Esophagus (tissue), 2 donors: Measurements from ENCODE around the gene SLC25A38. TPM values are rescaled to one million over a fixed set of nuclear protein-coding genes. Genes with fewer than 3 reads are reported as not detected.
"Not testable (repeated sequence)": the region's sequence is repeated elsewhere in the genome, so short reads cannot be mapped to it uniquely, and the experiment has no call there.

Source experiments
- H3K27ac ChIP-seq, 2 donors: one replicate each; pipeline ENCODE4 v1.5.1; 2013; ENCODE audit warnings: low read depth in 2 of 2, mild to moderate bottlenecking in 2 of 2, inconsistent platforms in 1 of 2, low read length in 1 of 2, moderate library complexity in 1 of 2
- H3K27me3 ChIP-seq, 2 donors: one replicate each; pipeline ENCODE4 v1.6.1; 2013; ENCODE audit warnings: low read length in 2 of 2, control low read depth in 1 of 2, mild to moderate bottlenecking in 1 of 2; ENCODE audit not compliant: insufficient read depth in 2 of 2, control insufficient read depth in 1 of 2
- H3K36me3 ChIP-seq, 2 donors: one replicate each; pipeline ENCODE4 v1.6.1; 2013; ENCODE audit warnings: low read length in 1 of 2; ENCODE audit not compliant: control insufficient read depth in 2 of 2, insufficient read depth in 2 of 2
- H3K4me1 ChIP-seq, 2 donors: one replicate each; pipeline ENCODE4 v1.6.1; 2013; ENCODE audit warnings: low read length in 1 of 2; ENCODE audit not compliant: control insufficient read depth in 2 of 2, insufficient read depth in 2 of 2
- H3K4me3 ChIP-seq, 2 donors: one replicate each; pipeline ENCODE4 v1.5.1; 2013; ENCODE audit warnings: low read length in 2 of 2, mild to moderate bottlenecking in 2 of 2, low read depth in 1 of 2, moderate library complexity in 1 of 2
- H3K9me3 ChIP-seq, 2 donors: one replicate each; pipeline ENCODE4 v1.6.1; 2013; ENCODE audit warnings: mild to moderate bottlenecking in 2 of 2, low read depth in 1 of 2, low read length in 1 of 2, moderate library complexity in 1 of 2; ENCODE audit not compliant: control insufficient read depth in 2 of 2, insufficient read depth in 1 of 2
- whole genome bisulfite sequencing, 2 donors: extraction: QIAGEN DNeasy Blood & Tissue Kit; methylation state at CpG; one replicate each; pipeline ENCODE4 v1.1.7; 2013; 5-methylcytosine and 5-hydroxymethylcytosine counted together
- polyA plus RNA-seq, 2 donors: library from polyadenylated mRNA; stranded (reverse); fragments of 200-250 nt; gene quantifications; one replicate each; pipeline ENCODE4 v1.2.3, GENCODE V29; 2013
- donor health status: healthy with polysubstance abuse.
- donor health status: Bipolar disorder and iron deficiency.

The SLC25A38 gene
- polyA plus RNA-seq, 2 donors = 9.2 to 11.9 TPM

- no peaks in the 10 kb centered on the region for H3K9me3 ChIP-seq
- 67 to 78% methylated on average over 6 of the region's 6 CpGs for WGBS, 2 donors
- H3K27me3 ChIP-seq = no peaks in the 10 kb centered on the region
- H3K4me1 ChIP-seq = peaks cover 0 to 9% of the 10 kb centered on the region in 2 donors
- H3K27ac ChIP-seq = no peak overlapping the region
- H3K36me3 ChIP-seq = peaks cover 13 to 16% of the 10 kb centered on the region in 2 donors
- no peak overlapping the region for H3K4me3 ChIP-seq
These were observed 30.7 kb downstream of the SLC25A38 start for GRCh38 chr3:39413691-39414420.

GRCh38 chr3:39414421-39414907, 31.3 kb downstream of the SLC25A38 start:
- Histone ChIP-seq H3K36me3 (peaks cover 13 to 16% of the 10 kb centered on the region in 2 donors), H3K27ac (peak overlapping the region; percentile 1 to 35), H3K4me1 (peaks cover 0 to 9% of the 10 kb centered on the region in 2 donors), H3K4me3 (no peak overlapping the region), H3K27me3 (no peaks in the 10 kb centered on the region), H3K9me3 (no peaks in the 10 kb centered on the region)
- 55 to 59% methylated on average over 2 of the region's 2 CpGs for WGBS, 2 donors

- H3K36me3 ChIP-seq = peaks cover 12 to 13% of the 10 kb centered on the region in 2 donors
- H3K4me1 ChIP-seq, H3K27ac ChIP-seq, H3K4me3 ChIP-seq, H3K9me3 ChIP-seq, H3K27me3 ChIP-seq: not testable (repeated sequence)
- 89 to 92% methylated on average over 3 of the region's 3 CpGs for WGBS, 2 donors
These were observed 32.1 kb downstream of the SLC25A38 start for GRCh38 chr3:39415302-39415701.

GRCh38 chr3:39415983-39416382, 32.8 kb downstream of the SLC25A38 start:
- Histone ChIP-seq H3K27me3 (no peaks in the 10 kb centered on the region), H3K36me3 (peaks cover 9 to 12% of the 10 kb centered on the region in 2 donors), H3K27ac (no peak overlapping the region), H3K4me3 (no peak overlapping the region), H3K4me1 (peaks cover 0 to 9% of the 10 kb centered on the region in 2 donors), H3K9me3 (no peaks in the 10 kb centered on the region)
- WGBS, 2 donors = 93 to 100% methylated on average over 1 of the region's 1 CpG

- 41 to 44% methylated on average over 3 of the region's 3 CpGs for WGBS, 2 donors
- H3K36me3 ChIP-seq = peaks cover 4 to 12% of the 10 kb centered on the region in 2 donors
- not testable (repeated sequence) for H3K27me3 ChIP-seq, H3K4me3 ChIP-seq, H3K27ac ChIP-seq, H3K9me3 ChIP-seq, H3K4me1 ChIP-seq
These were observed 33.8 kb downstream of the SLC25A38 start for GRCh38 chr3:39416998-39417397.

- H3K4me3 ChIP-seq, H3K4me1 ChIP-seq, H3K9me3 ChIP-seq, H3K36me3 ChIP-seq, H3K27ac ChIP-seq, H3K27me3 ChIP-seq: not testable (repeated sequence)
- WGBS, 2 donors = 52 to 70% methylated on average over 11 to 13 of the region's 14 CpGs
These were observed 35.5 kb downstream of the SLC25A38 start for GRCh38 chr3:39418556-39419225.

- H3K27me3 ChIP-seq = no peaks in the 10 kb centered on the region
- no peak overlapping the region for H3K4me3 ChIP-seq
- WGBS, 2 donors = 66% methylated on average over 2 of the region's 2 CpGs
- H3K9me3 ChIP-seq = no peaks in the 10 kb centered on the region
- peaks cover 0 to 4% of the 10 kb centered on the region in 2 donors for H3K4me1 ChIP-seq
- H3K36me3 ChIP-seq = no peaks in the 10 kb centered on the region
- peak overlapping the region in 1 of 2 donors; percentile 15 for H3K27ac ChIP-seq
These were observed 36.7 kb downstream of the SLC25A38 start for GRCh38 chr3:39419742-39420315.

- Histone ChIP-seq H3K4me1 (peaks cover 0 to 4% of the 10 kb centered on the region in 2 donors), H3K27ac (no peak overlapping the region), H3K36me3 (no peaks in the 10 kb centered on the region), H3K27me3 (no peaks in the 10 kb centered on the region), H3K9me3 (no peaks in the 10 kb centered on the region), H3K4me3 (no peak overlapping the region)
- WGBS, 2 donors = 95 to 97% methylated on average over 2 of the region's 2 CpGs
These were observed 37.4 kb downstream of the SLC25A38 start for GRCh38 chr3:39420543-39420942.

- no peak overlapping the region for H3K4me3 ChIP-seq
- H3K36me3 ChIP-seq = no peaks in the 10 kb centered on the region
- H3K27me3 ChIP-seq = no peaks in the 10 kb centered on the region
- H3K27ac ChIP-seq = no peak overlapping the region
- 83 to 87% methylated on average over 1 of the region's 1 CpG for WGBS, 2 donors
- no peaks in the 10 kb centered on the region for H3K4me1 ChIP-seq
- no peaks in the 10 kb centered on the region for H3K9me3 ChIP-seq
These were observed 40.3 kb downstream of the SLC25A38 start for GRCh38 chr3:39423436-39423970.
